HCT116 (cell line): ENCODE data around the gene PHKB. TPM values are rescaled to one million over a fixed set of nuclear protein-coding genes. Genes with fewer than 3 reads are reported as not detected.

Experiments used
- ATAC-seq: fragments of 200-7000 bp; cut with Tn5 transposase; 2 replicates; pipeline ENCODE4 v1.9.1; 2020; ENCODE audit warnings: mild to moderate bottlenecking, moderate library complexity
- BruUV-seq: library from RNA; stranded (reverse); fragments of 400-500 nt; replicated peaks from 2 replicates; lab custom pipeline; 2021; lab: Mats Ljungman, UMichigan
- CTCF ChIA-PET: fragments of 300-600 bp; sonication (Branson Sonifier 250); formaldehyde crosslinking; loops from one replicate; lab custom pipeline; 2021; ENCODE audit warnings: antibody characterized with exemption; lab: Charles Lee
- POLR2A ChIA-PET: fragments of 300-600, 350-600 bp; sonication (Branson Sonifier 250); formaldehyde crosslinking; loops from one replicate; lab custom pipeline; 2021; ENCODE audit warnings: antibody characterized with exemption; lab: Charles Lee
- RAD21 ChIA-PET, 2 experiments: fragments of 300-600 bp; sonication (Branson Sonifier 250); formaldehyde crosslinking; loops; one replicate each; lab custom pipeline; 2023; ENCODE audit warnings: low total read pairs in 2 of 2; ENCODE audit not compliant: uncharacterized antibody in 2 of 2, unreplicated experiment in 2 of 2, low non-redundant PET in 1 of 2; lab: Charles Lee
- DNase-seq: peaks from one replicate; pipeline ENCODE4 v3.0.0-alpha.2; 2010; ENCODE audit warnings: low read depth, low spot score
- H2AFZ ChIP-seq: fragments of 200-600 bp; shearing (Covaris generic), sonication (generic); 2 replicates; pipeline ENCODE4 v1.6.1; 2017; ENCODE audit warnings: low read depth, mixed run types, mixed read lengths, antibody characterized with exemption, low read length; ENCODE audit not compliant: poor library complexity, severe bottlenecking
- H3K27ac ChIP-seq: 2 replicates; pipeline ENCODE4 v1.5.1; 2012; ENCODE audit warnings: low read depth, low read length
- H3K27me3 ChIP-seq: fragments of 200-600 bp; sonication (generic); 2 replicates; pipeline ENCODE4 v1.6.1; 2016; ENCODE audit warnings: mixed run types, low read length, mixed read lengths; ENCODE audit not compliant: insufficient read depth
- H3K36me3 ChIP-seq, 2 experiments: fragments of 200-500 bp in 1 of 2; fragments of 200-600 bp in 1 of 2; sonication (Bioruptor generic) in 1 of 2; sonication (generic) in 1 of 2; 2 replicates each; pipeline versions ENCODE4 v1.5.1 to v1.6.1; 2014 to 2016; ENCODE audit warnings: low read length in 2 of 2, inconsistent platforms in 1 of 2, mixed read lengths in 1 of 2, mixed run types in 1 of 2; ENCODE audit not compliant: insufficient read depth in 2 of 2, control insufficient read depth in 1 of 2
- H3K4me1 ChIP-seq, 2 experiments: fragments of 200-600 bp in 1 of 2; sonication (generic) in 1 of 2; 2 replicates each; pipeline versions ENCODE4 v1.5.1 to v1.6.1; 2012 to 2017; ENCODE audit warnings: low read length in 2 of 2, inconsistent platforms in 1 of 2, mild to moderate bottlenecking in 1 of 2, mixed read lengths in 1 of 2, mixed run types in 1 of 2, moderate library complexity in 1 of 2; ENCODE audit not compliant: insufficient read depth in 2 of 2, control insufficient read depth in 1 of 2
- H3K4me2 ChIP-seq: fragments of 200-600 bp; sonication (generic); 2 replicates; pipeline ENCODE4 v1.6.1; 2017; ENCODE audit warnings: mixed run types, low read length, mixed read lengths
- H3K4me3 ChIP-seq, 2 experiments: fragments of 200-600 bp in 1 of 2; sonication (generic) in 1 of 2; replicated peaks in 1 of 2; 2 replicates each; pipeline ENCODE4 v1.5.1; 2011 to 2016; ENCODE audit warnings: low read length in 2 of 2, control low read depth in 1 of 2, low read depth in 1 of 2, mild to moderate bottlenecking in 1 of 2, mixed read lengths in 1 of 2, mixed run types in 1 of 2
- H3K79me2 ChIP-seq: fragments of 200-600 bp; sonication (generic); 2 replicates; pipeline ENCODE4 v1.6.1; 2017; ENCODE audit warnings: mild to moderate bottlenecking, mixed run types, low read length, moderate library complexity, mixed read lengths; ENCODE audit not compliant: insufficient read depth
- H3K9ac ChIP-seq: fragments of 200-600 bp; sonication (generic); 2 replicates; pipeline ENCODE4 v1.6.1; 2016; ENCODE audit warnings: low read length, mixed read lengths
- H3K9me2 ChIP-seq: fragments of 200-600 bp; sonication (generic), shearing (Covaris generic); 2 replicates; pipeline ENCODE4 v1.6.1; 2017; ENCODE audit warnings: mixed run types, mild to moderate bottlenecking, moderate library complexity; ENCODE audit not compliant: insufficient read depth
- H3K9me3 ChIP-seq, 2 experiments: fragments of 200-500 bp in 1 of 2; fragments of 200-600 bp in 1 of 2; sonication (Bioruptor generic) in 1 of 2; sonication (generic) in 1 of 2; 2 replicates each; pipeline ENCODE4 v1.6.1; 2014 to 2017; ENCODE audit warnings: low read length in 2 of 2, mixed read lengths in 2 of 2, inconsistent platforms in 1 of 2, low read depth in 1 of 2, mild to moderate bottlenecking in 1 of 2, mixed run types in 1 of 2, moderate library complexity in 1 of 2; ENCODE audit not compliant: control insufficient read depth in 1 of 2, insufficient read depth in 1 of 2
- H4K20me1 ChIP-seq: fragments of 200-600 bp; sonication (generic), shearing (Covaris generic); 2 replicates; pipeline ENCODE4 v1.6.1; 2017; ENCODE audit warnings: mixed run types, mild to moderate bottlenecking, moderate library complexity; ENCODE audit not compliant: insufficient read depth
- ATF3 ChIP-seq: IDR thresholded peaks from 2 replicates; pipeline ENCODE4 v1.6.1; 2012
- CTCF ChIP-seq, 3 experiments: fragments of 200-600 bp in 1 of 3; sonication (generic) in 1 of 3; IDR thresholded peaks in 2 of 3; conservative IDR thresholded peaks in 1 of 3; 2 replicates each; pipeline ENCODE4 v1.5.1; 2012 to 2017; ENCODE audit warnings: low read depth in 2 of 3, low read length in 2 of 3, antibody characterized with exemption in 1 of 3, borderline replicate concordance in 1 of 3, control low read depth in 1 of 3, mild to moderate bottlenecking in 1 of 3, mixed read lengths in 1 of 3, mixed run types in 1 of 3, moderate library complexity in 1 of 3; ENCODE audit not compliant: insufficient read depth in 1 of 3
- ELF1 ChIP-seq: IDR thresholded peaks from 2 replicates; pipeline ENCODE4 v1.6.1; 2012; ENCODE audit warnings: low read depth, borderline replicate concordance
- MAX ChIP-seq: IDR thresholded peaks from 2 replicates; pipeline ENCODE4 v1.6.1; 2012
- RAD21 ChIP-seq: IDR thresholded peaks from 2 replicates; pipeline ENCODE4 v1.6.1; 2012; ENCODE audit warnings: low read depth, mild to moderate bottlenecking
- TCF7L2 ChIP-seq: IDR thresholded peaks from 2 replicates; pipeline ENCODE4 v1.7.0; 2011; ENCODE audit warnings: borderline replicate concordance, inconsistent platforms; ENCODE audit not compliant: insufficient read depth, insufficient read length; ENCODE audit errors: extremely low read depth
- ZBTB33 ChIP-seq: IDR thresholded peaks from 2 replicates; pipeline ENCODE4 v1.6.1; 2011; ENCODE audit warnings: mild to moderate bottlenecking, low read length, moderate library complexity; ENCODE audit not compliant: insufficient replicate concordance; ENCODE audit errors: extremely low read depth
- ZFX ChIP-seq: fragments of 450-650 bp; IDR thresholded peaks from 2 replicates; pipeline ENCODE4 v1.6.1; 2017
- ZNF274 ChIP-seq: fragments of 200-500 bp; sonication (Bioruptor generic); IDR thresholded peaks from 2 replicates; pipeline ENCODE4 v1.6.1; 2014; ENCODE audit warnings: mild to moderate bottlenecking, low read depth, low read length, inconsistent platforms
- intact Hi-C: fragments of 100-400 bp; cut with micrococcal nuclease; formaldehyde crosslinking; loops from 2 replicates; pipeline ENCODE4 v1.10.0; 2022
- total RNA-seq: library from RNA; stranded (reverse); gene quantifications from one replicate; pipeline ENCODE4 v1.2.1, GENCODE V29; 2021; ENCODE audit not compliant: unreplicated experiment

Gene PHKB
- total RNA-seq, 1 experiment from 2014 or later = 30.5 TPM

- BruUV-seq = no TSS peak
- TF ChIP-seq CTCF (IDR thresholded peaks at IDR 0.05 in 2 of 3, conservative IDR thresholded peaks at IDR 0.05 in 1 of 3; ENCODE audit: borderline replicate concordance in 1 of 3, insufficient read depth in 1 of 3, low read depth in 2 of 3, low read length in 2 of 3) (no peak), ZNF274 (no peak)
- TF ChIP-seq, all 23 proteins: peak for 0
- H3K4me1 ChIP-seq = peaks cover 3 to 5% of the 10 kb centered on the region in 2 experiments; a peak in 1 of 4 replicates
- H3K4me2 ChIP-seq = no peak overlapping the region
- ATAC-seq = no peak
- no peaks in the 10 kb centered on the region for H3K9me2 ChIP-seq
- intact Hi-C loops = no loop called here
- CTCF ChIA-PET = no interaction called here
- H3K27ac ChIP-seq = no peak overlapping the region
- no peaks in the 10 kb centered on the region for H3K27me3 ChIP-seq
- no peak overlapping the region for H3K4me3 ChIP-seq
- no peaks in the 10 kb centered on the region for H3K79me2 ChIP-seq
- RAD21 ChIA-PET = no interaction called here
- H3K36me3 ChIP-seq = no peaks in the 10 kb centered on the region
- POLR2A ChIA-PET = no interaction called here
- no peak for DNase-seq
- no peak overlapping the region for H2AFZ ChIP-seq
- H4K20me1 ChIP-seq = no peaks in the 10 kb centered on the region
- no peak overlapping the region for H3K9ac ChIP-seq
- no peaks in the 10 kb centered on the region for H3K9me3 ChIP-seq
These were observed 151.6 kb downstream of the PHKB start for GRCh38 chr16:47612711-47613110.

- no peak for TF ChIP-seq ZFX
- no peak for TF ChIP-seq TCF7L2
- no peak for TF ChIP-seq ZBTB33
- TF ChIP-seq ELF1 = no peak
- TF ChIP-seq RAD21 = no peak
- no peak for TF ChIP-seq ATF3
- no peak for TF ChIP-seq ZNF274
- TF ChIP-seq MAX = no peak
- H4K20me1 ChIP-seq = no peaks in the 10 kb centered on the region
- H3K4me3 ChIP-seq = no peak overlapping the region
- no peak overlapping the region for H3K9ac ChIP-seq
- no peaks in the 10 kb centered on the region for H3K9me2 ChIP-seq
- H3K27ac ChIP-seq = no peak overlapping the region
- intact Hi-C loops = no loop called here
- ChIA-PET CTCF (no interaction called here), RAD21 (no interaction called here), POLR2A (no interaction called here)
- no TSS peak for BruUV-seq
- DNase-seq = no peak
- H3K4me2 ChIP-seq = no peak overlapping the region
- ATAC-seq = no peak
- peaks cover 3 to 9% of the 10 kb centered on the region in 2 experiments; a peak in 1 of 4 replicates for H3K4me1 ChIP-seq
- no peaks in the 10 kb centered on the region for H3K36me3 ChIP-seq
- H3K9me3 ChIP-seq = no peaks in the 10 kb centered on the region
- no peaks in the 10 kb centered on the region for H3K79me2 ChIP-seq
- H2AFZ ChIP-seq = no peak overlapping the region
- H3K27me3 ChIP-seq = no peaks in the 10 kb centered on the region
These were observed 152.1 kb downstream of the PHKB start for GRCh38 chr16:47613251-47613650.
